GM12892 (cell line): ENCODE measurements around the gene SFN.

Source experiments
- POLR2A ChIP-seq: IDR thresholded peaks from 2 replicates; pipeline ENCODE4 v1.6.1; 2011; ENCODE audit warnings: low read depth, low read length, control low read depth
- TAF1 ChIP-seq: IDR thresholded peaks from 2 replicates; pipeline ENCODE4 v1.6.1; 2011; ENCODE audit warnings: low read depth, mild to moderate bottlenecking, control low read depth, low read length, borderline replicate concordance

GRCh38 chr1:26833432-26834405, 29.2 kb upstream of the SFN start:
- TF ChIP-seq POLR2A (peak; percentile 78), TAF1 (peak; percentile 53; the same call in 1 of the 2 replicates)
